ENCODE data around the gene ZNF653.
A peak's percentile ranks its signal among the peaks of the same experiment; 100 is the strongest.
"Not testable (repeated sequence)": the region's sequence is repeated elsewhere in the genome, so short reads cannot be mapped to it uniquely, and the experiment has no call there.

The ZNF653 gene

GRCh38 chr19:11480715-11481533 lies 24.7 kb downstream of the ZNF653 start, which contains the start of gene ELAVL3:
Gene ELAVL3, minus strand, starts transcription at chr19:11481046. Its CDS starts 438 bp downstream, at chr19:11480608.
- no peak for DNase-seq

- DNase-seq = no peak
Observed at GRCh38 chr19:11479898-11480714, 25.5 kb downstream of the ZNF653 start.

- peak; percentile 78 for DNase-seq
Observed at GRCh38 chr19:11479090-11479897, 26.3 kb downstream of the ZNF653 start.

- no peak for DNase-seq
Observed at GRCh38 chr19:11478167-11479089, 27.2 kb downstream of the ZNF653 start.

- no peak for DNase-seq
Observed at GRCh38 chr19:11475861-11476260, 29.8 kb downstream of the ZNF653 start.

GRCh38 chr19:11475343-11475742 lies 30.3 kb downstream of the ZNF653 start:
- not testable (repeated sequence) for DNase-seq

- DNase-seq = no peak
Observed at GRCh38 chr19:11473725-11474124, 31.9 kb downstream of the ZNF653 start.

- not testable (repeated sequence) for DNase-seq
Observed at GRCh38 chr19:11468266-11468845, 37.3 kb downstream of the ZNF653 start.

- no peak for DNase-seq
Observed at GRCh38 chr19:11465600-11465999, 40.0 kb downstream of the ZNF653 start.

- DNase-seq = no peak
Observed at GRCh38 chr19:11464333-11465265, 41.0 kb downstream of the ZNF653 start.

- no peak for DNase-seq
Observed at GRCh38 chr19:11463391-11463790, 42.2 kb downstream of the ZNF653 start.

- no peak for DNase-seq
Observed at GRCh38 chr19:11461453-11461852, 44.2 kb downstream of the ZNF653 start.

GRCh38 chr19:11460207-11460606 lies 45.4 kb downstream of the ZNF653 start:
- DNase-seq = no peak

GRCh38 chr19:11458912-11459311 lies 46.7 kb downstream of the ZNF653 start:
- DNase-seq = not testable (repeated sequence)

GRCh38 chr19:11458236-11458900 lies 47.3 kb downstream of the ZNF653 start:
- DNase-seq = no peak

GRCh38 chr19:11457831-11458230 lies 47.8 kb downstream of the ZNF653 start:
- no peak for DNase-seq

- DNase-seq = no peak
Observed at GRCh38 chr19:11457115-11457514, 48.5 kb downstream of the ZNF653 start.

- no peak for DNase-seq
Observed at GRCh38 chr19:11456659-11457058, 49.0 kb downstream of the ZNF653 start.

GRCh38 chr19:11455233-11455554 lies 50.4 kb downstream of the ZNF653 start:
- not testable (repeated sequence) for DNase-seq
